HG02973 (cell line): ENCODE data around the gene IL17C.

Source experiments
- ATAC-seq: cut with Tn5 transposase; IDR thresholded peaks from one replicate; pipeline ENCODE4 v1.9.1; 2021; ENCODE audit warnings: moderate library complexity; ENCODE audit not compliant: unreplicated experiment

Gene IL17C

GRCh38 chr16:88638323-88639230 lies at the start of gene IL17C:
Gene IL17C, plus strand, starts transcription at chr16:88638572. Its CDS starts 70 bp downstream, at chr16:88638642.
- ATAC-seq = no peak

- no peak for ATAC-seq
These were observed 49.6 kb upstream of the IL17C start for GRCh38 chr16:88588754-88589153.

GRCh38 chr16:88589441-88589840 lies 48.9 kb upstream of the IL17C start:
- ATAC-seq = no peak

GRCh38 chr16:88591577-88592021 lies 46.8 kb upstream of the IL17C start:
- ATAC-seq = no peak

GRCh38 chr16:88593061-88593460 lies 45.3 kb upstream of the IL17C start:
- no peak for ATAC-seq

GRCh38 chr16:88593489-88593888 lies 44.9 kb upstream of the IL17C start:
- ATAC-seq = no peak

GRCh38 chr16:88593910-88594309 lies 44.5 kb upstream of the IL17C start:
- no peak for ATAC-seq

- ATAC-seq = no peak
These were observed 43.3 kb upstream of the IL17C start for GRCh38 chr16:88595101-88595500.

GRCh38 chr16:88595921-88596320 lies 42.5 kb upstream of the IL17C start:
- no peak for ATAC-seq

- no peak for ATAC-seq
These were observed 41.9 kb upstream of the IL17C start for GRCh38 chr16:88596483-88596882.

GRCh38 chr16:88597856-88598491 lies 40.4 kb upstream of the IL17C start:
- ATAC-seq = no peak

- ATAC-seq = no peak
These were observed 39.2 kb upstream of the IL17C start for GRCh38 chr16:88599092-88599733.

- ATAC-seq = no peak
These were observed 38.4 kb upstream of the IL17C start for GRCh38 chr16:88599825-88600538.

GRCh38 chr16:88600539-88600896 lies 37.9 kb upstream of the IL17C start:
- ATAC-seq = no peak

- no peak for ATAC-seq
These were observed 36.9 kb upstream of the IL17C start for GRCh38 chr16:88601313-88602036.

GRCh38 chr16:88602091-88602490 lies 36.3 kb upstream of the IL17C start:
- no peak for ATAC-seq

- ATAC-seq = no peak
These were observed 32.9 kb upstream of the IL17C start for GRCh38 chr16:88605186-88606147.

GRCh38 chr16:88606148-88606757 lies 32.1 kb upstream of the IL17C start:
- no peak for ATAC-seq

GRCh38 chr16:88608076-88608475 lies 30.3 kb upstream of the IL17C start:
- no peak for ATAC-seq
